NOMO-1 treated with dmso at 0.1 percent for 144 hours (cell line): Measurements from ENCODE around the gene ACTN2.

ENCODE experiments used
- DNase-seq: peaks from one replicate; lab custom pipeline; 2025; ENCODE audit not compliant: unreplicated experiment; lab: John Stamatoyannopoulos, UW

ACTN2 gene

DNA sequence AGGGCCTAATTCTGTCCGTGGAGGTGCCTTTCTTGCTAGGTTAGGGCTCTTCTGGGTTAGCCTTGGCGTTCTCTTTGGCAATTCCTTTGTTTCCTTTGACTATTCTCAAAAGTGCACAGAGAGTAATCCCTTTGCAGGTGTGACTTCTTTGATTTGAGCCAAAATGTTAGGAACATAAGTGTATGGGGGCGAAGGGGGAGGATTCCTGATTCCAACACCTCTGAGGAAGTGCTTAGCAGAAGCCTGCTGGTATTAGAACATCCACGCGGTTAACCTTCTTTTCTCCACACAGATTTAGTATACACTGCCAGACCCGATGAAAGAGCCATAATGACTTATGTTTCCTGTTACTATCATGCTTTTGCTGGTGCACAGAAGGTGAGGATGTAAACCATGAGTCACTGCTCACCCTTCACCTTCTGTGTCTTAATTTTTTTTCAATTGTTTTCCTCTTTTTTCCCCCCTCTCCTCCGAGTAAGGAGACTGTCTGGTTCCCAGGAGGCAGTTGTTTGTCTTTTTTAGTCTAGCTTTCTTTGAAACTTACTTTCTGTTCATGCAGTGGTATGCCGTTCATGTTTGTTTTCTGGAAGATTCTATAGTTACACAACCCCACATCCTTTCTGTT, 48.0 kb downstream of the ACTN2 start:
- DNase-seq, result no peak

DNA sequence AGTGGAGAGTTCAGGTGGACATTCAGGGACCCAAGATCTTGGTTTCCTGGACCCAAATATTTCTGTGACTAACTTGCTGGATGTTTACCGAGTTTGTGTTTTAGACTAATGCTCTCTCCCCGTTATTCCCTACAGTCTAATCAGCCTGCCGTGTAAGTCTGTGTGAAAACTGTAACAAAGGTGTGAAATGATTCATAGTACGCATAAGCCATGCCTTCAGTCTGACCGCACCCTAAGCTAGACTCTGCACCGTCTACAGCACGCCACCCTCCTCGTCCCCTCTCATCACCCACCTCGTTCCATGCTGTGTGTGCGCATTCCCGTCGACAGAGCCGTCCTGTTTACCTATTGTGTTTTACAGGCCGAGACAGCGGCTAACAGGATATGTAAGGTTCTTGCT, 50.5 kb downstream of the ACTN2 start:
- DNase-seq, result no peak

DNA sequence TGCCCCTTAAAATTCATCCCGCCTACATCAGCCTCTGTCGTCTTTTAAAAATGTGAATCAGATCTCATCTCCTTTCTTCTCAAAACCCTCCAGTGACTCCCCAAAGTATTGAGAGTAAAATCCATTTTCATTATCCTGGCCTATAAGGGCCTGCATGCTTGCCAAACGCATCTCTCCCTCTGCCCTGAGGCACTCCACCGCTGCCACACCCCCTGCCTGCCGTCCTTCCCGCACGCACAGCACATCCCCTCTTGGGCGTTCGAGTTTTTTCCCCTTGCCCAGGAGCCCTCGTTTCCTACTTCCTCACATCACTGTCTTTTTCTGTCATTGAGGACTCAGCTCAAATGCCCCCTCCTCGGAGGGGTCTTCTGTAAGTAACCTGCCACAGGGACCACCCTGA, 55.5 kb downstream of the ACTN2 start:
- no peak for DNase-seq

DNA sequence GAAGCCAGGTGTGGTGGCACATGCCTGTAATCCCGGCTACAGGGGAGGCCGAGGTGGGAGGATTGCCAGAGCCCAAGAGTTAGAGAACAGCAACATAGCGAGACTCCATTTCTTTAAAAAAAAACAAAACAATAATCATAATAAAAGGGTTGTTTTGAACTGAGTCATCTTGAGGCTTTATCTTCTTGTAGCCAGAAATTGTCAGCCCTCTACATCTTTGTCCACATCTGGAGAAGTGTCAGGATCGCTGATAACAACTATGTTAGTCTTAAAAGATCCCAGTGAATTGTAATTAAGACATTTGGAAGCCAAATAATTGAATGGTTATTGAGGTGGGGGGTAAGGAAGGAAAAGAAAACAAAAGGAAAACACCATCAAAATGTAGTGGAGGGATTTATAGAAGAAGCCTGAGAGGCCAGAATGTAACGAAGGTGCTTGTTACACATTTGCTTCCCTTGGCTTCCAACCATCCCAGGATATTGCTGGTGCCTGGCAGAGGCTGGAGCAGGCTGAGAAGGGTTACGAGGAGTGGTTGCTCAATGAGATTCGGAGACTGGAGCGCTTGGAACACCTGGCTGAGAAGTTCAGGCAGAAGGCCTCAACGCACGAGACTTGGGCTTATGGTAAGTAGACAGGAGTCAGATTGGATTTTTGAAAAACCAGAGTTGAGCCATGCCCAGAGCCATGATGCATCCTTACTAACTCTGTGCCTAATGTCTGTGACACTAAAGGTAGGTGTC, 56.3 kb downstream of the ACTN2 start:
- no peak for DNase-seq

DNA sequence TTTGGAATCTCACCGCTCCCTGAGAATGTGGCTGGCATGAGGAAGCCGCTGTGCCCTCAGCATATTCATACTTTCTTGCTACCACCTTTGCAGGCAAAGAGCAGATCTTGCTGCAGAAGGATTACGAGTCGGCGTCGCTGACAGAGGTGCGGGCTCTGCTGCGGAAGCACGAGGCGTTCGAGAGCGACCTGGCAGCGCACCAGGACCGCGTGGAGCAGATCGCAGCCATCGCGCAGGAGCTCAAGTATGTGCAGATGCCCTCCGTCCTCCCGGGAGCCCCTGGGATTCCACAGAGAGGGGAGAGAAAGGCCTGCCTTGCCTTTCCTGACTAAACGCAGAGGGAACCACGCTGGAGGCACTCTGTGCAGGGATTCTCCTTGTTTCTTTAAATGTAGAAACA, 58.2 kb downstream of the ACTN2 start:
- DNase-seq, result no peak

DNA sequence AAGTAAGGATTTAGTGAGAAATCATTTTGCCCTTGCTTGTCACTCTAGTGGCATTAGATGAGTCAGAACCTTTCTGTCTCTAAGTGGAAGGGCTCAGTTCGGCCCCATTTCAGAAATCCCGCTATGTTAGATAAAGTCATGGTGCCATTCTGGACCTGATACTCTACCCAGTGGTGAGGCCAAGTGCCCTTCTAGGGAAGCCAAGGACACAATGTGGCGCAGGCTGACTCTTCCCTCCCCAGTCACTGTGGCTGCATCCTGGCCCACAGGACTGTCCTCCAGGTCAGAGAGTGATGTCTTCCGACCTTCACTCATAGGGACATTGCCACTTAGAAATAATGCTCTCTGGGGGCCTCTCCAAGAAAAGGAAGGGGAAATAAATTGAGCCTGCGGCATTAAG, 60.5 kb downstream of the ACTN2 start:
- no peak for DNase-seq

DNA sequence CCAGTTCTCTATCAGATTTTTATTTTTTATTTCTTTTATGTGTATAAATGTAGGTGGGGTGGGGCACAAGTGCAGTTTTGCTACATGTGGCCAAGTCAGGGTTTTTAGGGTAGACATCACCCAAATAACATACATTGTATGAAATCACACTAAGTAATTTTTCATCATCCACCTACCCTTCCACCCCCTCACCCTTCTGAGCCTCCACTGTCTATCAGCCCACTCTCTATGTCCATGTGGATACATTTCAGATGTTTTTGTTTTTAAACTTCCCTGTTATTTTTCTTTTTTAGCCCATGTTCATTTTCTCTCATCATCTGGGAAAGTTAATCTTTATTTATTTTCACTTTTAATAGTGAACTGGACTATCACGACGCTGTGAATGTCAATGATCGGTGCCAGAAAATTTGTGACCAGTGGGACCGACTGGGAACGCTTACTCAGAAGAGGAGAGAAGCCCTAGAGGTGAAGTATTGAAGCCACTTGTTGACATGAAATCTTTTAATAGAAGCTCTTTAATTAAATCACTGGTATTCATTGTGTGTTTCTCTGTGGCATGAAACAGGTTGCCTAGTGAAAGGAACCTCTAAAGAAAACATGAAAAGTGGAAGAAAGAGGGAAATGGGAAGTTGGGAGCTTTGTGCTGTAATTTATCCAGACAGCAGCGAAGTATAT, 61.1 kb downstream of the ACTN2 start:
- DNase-seq, result no peak

DNA sequence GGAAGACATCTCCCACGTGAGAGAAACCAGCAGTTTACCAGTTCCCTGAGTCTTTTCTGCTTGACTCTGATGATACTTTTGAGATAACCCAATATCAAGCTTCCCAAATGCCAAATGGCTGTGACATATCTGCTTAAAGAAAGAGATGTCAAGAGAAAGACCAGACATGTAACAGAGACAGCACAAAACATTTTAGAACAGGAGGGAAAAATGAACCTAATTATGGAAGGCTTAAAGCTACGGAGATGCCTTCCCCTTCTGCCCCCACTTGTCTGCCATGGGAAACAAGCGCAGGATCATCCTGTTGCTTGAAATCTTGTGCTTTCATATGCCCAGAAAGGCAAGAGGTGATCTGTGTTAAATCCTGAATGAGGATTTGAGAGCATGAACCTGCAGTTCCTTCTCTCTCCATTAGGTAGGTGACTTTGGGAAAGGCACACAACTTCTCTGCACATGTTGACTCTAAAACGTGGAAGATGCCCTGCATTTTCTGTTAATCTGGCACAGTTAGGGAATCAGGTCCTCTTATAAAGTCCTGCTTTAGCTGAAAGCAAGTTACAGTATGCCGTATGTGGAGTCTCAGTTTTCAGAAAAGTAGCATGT, 62.1 kb downstream of the ACTN2 start:
- DNase-seq, result no peak

DNA sequence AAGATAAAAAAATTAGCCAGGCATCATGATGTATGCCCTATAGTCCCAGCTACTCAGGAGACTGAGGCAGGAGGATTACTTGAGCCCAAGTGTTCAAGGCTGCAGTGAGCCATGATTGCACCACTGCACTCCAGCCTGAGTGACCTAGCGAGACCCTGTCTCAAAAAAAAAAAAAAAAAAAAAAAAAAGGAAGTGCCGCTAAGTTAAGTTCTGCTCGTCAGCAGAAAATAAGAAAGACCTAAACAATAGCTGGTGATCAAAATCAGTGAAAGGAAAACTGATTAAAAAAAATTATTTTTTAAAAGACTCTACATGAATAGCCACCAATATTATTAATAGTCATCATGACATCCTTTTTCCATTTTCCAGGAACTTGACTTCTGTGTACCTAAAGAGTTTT, 64.6 kb downstream of the ACTN2 start:
- no peak for DNase-seq

DNA sequence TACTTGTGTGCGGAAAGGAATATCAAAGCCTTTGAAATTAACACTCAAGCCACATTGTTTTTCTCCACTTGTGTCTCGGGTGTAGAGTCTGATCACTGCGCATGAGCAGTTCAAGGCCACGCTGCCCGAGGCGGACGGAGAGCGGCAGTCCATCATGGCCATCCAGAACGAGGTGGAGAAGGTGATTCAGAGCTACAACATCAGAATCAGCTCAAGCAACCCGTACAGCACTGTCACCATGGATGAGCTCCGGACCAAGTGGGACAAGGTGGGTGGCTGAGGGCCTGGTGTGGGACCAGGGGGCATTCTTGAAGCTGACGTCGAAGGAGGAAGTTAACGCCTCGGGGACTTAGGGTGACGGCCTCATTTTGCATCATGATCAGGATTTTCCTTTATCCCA, 65.1 kb downstream of the ACTN2 start:
- DNase-seq, result no peak

DNA sequence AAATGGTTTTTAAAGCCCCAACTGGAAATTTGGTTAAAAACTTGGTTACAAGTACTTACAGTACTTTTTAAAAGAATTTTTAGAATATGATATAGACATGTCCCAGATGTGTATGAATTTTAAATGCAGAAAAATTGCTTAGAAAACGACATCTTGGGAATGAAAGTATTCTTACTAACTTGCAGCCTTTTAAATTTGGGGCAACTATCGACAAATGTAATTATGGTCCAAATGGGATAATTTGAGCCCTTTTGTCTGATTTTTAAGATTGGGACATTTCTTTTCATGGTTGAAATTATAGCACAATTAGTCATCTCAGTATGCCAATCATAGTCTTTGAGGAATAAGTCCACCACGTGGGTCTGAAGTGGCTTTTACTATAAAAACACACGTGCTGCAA, 65.6 kb downstream of the ACTN2 start:
- no peak for DNase-seq

DNA sequence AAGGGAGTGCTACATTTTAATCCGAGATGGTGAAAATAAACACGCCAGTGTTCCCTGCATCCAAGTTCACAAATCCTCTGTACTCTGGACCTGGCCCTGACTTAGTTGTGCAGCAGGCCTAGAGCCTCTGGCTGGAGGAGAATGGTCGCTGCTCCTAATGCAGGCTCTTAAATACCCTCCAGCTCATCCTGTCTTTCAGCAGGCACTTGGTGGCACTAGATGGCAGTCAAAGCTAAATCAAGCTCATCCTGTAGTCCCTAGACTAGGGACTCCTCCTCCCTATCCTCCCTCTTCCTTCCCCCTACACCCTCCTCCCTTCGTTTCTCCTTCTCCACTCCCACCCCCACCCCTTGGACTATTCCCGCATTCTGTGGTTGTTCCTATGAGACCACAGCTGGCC, 67.2 kb downstream of the ACTN2 start:
- no peak for DNase-seq

DNA sequence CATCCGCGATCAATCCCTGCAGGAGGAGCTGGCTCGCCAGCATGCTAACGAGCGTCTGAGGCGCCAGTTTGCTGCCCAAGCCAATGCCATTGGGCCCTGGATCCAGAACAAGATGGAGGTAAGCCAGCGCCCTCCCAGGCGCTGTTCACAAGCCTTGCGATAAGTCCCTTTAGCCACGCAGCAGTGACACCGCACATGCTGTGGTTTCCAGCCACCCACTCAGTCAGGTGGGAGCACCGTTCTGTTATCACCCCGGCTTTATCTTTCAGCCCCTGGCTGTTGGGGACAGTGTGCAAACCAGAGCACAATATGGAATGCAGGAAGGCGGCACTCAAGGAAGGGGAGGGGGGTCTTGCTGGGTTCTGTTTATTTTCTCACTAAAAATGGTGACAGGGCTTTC, 67.7 kb downstream of the ACTN2 start:
- DNase-seq, result no peak

DNA sequence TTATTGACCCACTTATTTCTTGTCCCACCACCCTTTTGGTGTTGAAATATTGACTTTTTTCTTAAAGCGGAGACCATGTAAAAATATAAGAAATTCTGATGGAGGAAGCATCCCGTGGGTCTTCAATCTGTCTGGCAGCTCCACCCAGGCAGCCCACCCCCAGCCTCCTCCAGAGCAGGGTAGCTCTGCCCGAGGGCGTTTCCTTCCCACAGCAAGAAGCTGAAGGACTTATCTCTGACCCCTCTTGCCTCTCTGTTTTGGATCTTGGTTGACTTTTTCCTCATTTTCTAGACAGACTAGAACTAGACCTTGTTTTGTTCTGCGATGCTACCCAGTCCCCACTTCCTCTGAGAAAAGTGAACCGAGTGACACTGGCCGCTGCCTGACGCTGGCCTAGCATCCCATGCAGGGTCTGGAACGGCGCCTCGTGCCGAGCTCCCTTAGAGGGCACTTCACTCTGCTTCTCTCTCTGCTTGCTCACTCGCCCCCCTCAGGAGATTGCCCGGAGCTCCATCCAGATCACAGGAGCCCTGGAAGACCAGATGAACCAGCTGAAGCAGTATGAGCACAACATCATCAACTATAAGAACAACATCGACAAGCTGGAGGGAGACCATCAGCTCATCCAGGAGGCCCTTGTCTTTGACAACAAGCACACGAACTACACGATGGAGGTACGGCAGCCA, 68.4 kb downstream of the ACTN2 start:
- no peak for DNase-seq

DNA sequence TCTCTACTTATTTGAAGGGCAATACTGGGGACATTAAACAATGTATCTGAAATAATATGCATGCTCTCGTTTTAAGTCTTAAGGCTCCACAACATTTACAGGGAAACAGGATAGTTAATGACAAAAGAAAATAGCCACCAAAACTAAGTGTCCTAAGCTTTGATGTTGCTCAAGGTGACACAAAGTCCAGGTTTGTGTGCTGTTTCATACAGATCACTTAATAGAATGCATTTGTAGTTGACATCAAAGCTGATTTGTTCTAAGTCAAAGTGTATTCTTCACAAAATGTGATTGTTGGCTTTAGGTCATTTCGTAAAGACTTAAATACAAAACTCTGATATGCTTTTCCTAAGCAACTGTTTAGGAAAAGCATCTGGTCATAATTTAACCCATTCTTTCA, 71.3 kb downstream of the ACTN2 start:
- DNase-seq, result no peak

DNA sequence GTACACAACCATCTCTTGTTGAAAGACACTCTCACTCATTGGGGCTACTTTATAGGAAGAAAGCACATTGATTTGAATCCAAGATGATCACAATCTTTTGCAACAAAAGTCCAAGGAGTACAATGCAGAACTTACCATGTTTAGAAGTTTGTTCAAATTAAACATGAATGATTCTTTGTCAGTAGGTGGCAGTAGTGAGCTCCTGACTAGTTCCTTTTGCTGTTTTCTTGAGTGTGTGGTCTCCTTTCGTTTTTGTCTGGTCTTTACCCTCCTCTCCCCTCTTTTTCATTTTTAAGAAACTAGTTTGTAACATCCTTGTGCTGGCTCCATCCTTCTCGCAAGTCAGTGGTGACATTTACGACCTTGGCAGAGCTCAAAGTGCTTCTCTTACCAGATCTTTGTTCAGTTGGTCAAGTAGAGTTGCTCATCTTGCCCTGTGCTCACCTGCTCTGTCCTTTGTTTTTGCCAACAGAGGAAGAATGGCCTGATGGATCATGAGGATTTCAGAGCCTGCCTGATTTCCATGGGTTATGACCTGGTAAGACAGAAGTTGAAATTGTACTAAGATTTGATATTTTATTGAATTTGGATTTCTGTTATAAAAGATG, 73.1 kb downstream of the ACTN2 start:
- no peak for DNase-seq

DNA sequence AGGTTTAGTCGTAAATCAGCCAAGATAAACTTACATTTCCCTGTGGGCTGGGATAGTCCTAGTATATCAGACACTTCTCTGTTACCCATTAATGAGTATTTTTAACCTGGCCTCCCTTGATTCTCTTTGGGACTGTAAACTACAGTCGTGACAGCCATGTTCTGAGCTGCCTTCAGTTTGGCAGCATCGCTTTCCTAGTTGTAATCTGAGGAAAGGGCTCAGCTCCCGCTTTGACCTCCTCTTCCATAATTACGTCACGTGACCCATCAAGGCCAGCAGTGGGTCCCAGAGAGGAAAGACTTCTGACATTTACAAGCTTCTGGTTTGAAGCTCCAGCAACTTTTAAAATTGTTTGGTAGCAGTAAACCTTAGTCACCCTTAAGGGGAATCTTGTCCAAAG, 74.2 kb downstream of the ACTN2 start:
- DNase-seq, result no peak

DNA sequence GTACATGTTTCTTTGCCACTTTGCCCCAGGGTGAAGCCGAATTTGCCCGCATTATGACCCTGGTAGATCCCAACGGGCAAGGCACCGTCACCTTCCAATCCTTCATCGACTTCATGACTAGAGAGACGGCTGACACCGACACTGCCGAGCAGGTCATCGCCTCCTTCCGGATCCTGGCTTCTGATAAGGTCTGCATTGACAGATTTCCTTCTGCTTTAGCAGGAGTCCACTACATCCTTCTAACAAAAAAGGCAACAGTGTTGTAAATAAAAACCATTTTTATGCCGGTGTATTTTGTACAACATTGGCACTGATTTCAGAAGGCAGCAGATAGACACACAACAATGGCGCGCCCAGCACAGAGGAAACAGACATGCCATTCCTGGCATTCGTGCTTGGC, 74.7 kb downstream of the ACTN2 start:
- no peak for DNase-seq

DNA sequence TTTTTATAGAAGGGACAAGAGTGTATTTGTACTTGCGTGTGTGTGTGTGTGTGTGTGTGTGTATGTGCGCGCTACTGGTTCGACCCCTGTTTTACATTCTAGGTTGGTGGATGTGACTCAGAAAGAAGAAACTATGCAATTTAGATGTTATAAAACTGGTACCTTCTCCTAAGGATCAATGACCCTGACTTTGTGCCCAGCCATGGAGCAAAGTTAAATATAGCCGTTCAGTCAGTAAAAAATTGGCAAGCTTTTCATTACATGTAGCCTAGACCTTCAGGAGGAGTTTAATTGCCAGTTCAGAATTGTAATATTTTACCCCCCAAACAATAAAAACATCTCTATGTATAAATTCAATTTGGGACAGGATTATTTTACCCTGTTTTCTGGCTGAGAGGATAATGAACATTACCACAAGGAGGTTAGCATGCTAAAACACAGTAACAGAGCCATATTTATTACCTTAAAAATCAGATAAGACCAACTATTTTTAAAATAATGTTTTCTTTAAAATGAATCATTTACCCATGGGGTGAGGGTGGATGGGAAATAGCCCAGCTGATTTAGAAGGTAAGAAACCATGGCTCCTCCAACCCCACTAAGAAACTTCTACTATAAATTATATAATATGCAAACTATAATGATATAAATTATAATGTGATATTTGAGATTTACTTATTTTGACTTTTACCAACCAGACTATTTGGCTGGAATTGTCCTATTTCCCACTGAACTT, 75.3 kb downstream of the ACTN2 start:
- DNase-seq, result no peak

DNA sequence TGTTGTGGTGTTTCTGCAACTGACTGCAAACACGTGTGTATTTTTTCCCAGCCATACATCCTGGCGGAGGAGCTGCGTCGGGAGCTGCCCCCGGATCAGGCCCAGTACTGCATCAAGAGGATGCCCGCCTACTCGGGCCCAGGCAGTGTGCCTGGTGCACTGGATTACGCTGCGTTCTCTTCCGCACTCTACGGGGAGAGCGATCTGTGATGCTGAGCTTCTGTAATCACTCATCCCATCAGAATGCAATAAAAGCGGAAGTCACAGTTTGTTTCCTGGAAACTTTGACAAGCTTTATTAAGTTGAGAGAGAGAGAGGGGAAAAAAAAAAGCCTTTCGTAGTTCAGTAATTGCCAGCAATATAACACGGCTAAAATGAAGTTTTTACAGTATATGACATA, 76.1 kb downstream of the ACTN2 start:
- no peak for DNase-seq
